Transverse colon (tissue), 4 donors: ENCODE data around the gene SDC3. TPM values are rescaled to one million over a fixed set of nuclear protein-coding genes. Genes with fewer than 3 reads are reported as not detected.

Experiments
- DNase-seq: peaks from one replicate; pipeline ENCODE4 v3.0.0-alpha.2; 2019
- H3K27ac ChIP-seq, 4 donors: fragments of 200-600 bp; sonication (generic); 2 replicates each; pipeline ENCODE4 v1.5.1; 2016 to 2018; ENCODE audit warnings: inconsistent platforms in 4 of 4
- H3K27me3 ChIP-seq: fragments of 200-600 bp; sonication (generic); 2 replicates; pipeline ENCODE4 v1.5.1; 2017; ENCODE audit warnings: inconsistent platforms
- H3K36me3 ChIP-seq, 4 donors: fragments of 200-600 bp; sonication (generic); 2 replicates each; pipeline ENCODE4 v1.5.1; 2017 to 2019; ENCODE audit warnings: inconsistent platforms in 4 of 4
- H3K4me1 ChIP-seq, 4 donors: fragments of 200-600 bp; sonication (generic); 2 replicates each; pipeline ENCODE4 v1.5.1; 2017 to 2020; ENCODE audit warnings: inconsistent platforms in 4 of 4
- H3K4me3 ChIP-seq, 4 donors: fragments of 200-600 bp; sonication (generic); 1 replicate in 1 of 4; 2 replicates in 3 of 4; pipeline versions ENCODE4 v1.5.1 to v1.6.1; 2017 to 2019; ENCODE audit warnings: inconsistent platforms in 4 of 4
- H3K9me3 ChIP-seq, 2 donors: fragments of 200-600 bp; sonication (generic); 2 replicates each; pipeline ENCODE4 v1.5.1; 2017 to 2019; ENCODE audit warnings: inconsistent platforms in 2 of 2
- EP300 ChIP-seq: sonication (generic); formaldehyde crosslinking; IDR thresholded peaks from one replicate; pipeline ENCODE4 v1.6.1; 2017; ENCODE audit warnings: antibody characterized with exemption, low read depth
- POLR2A ChIP-seq: fragments of 450-650 bp; IDR thresholded peaks from one replicate; pipeline ENCODE4 v1.6.1; 2016; ENCODE audit warnings: antibody characterized with exemption, mild to moderate bottlenecking, moderate library complexity
- POLR2AphosphoS5 ChIP-seq, 3 donors: sonication (generic); formaldehyde crosslinking; IDR thresholded peaks; one replicate each; pipeline ENCODE4 v1.6.1; 2016; ENCODE audit warnings: antibody characterized with exemption in 3 of 3
- WGBS, 2 donors: methylation state at CpG; one replicate each; pipeline ENCODE4 v1.1.5; 2018; ENCODE audit warnings: low coverage in 1 of 2; 5-methylcytosine and 5-hydroxymethylcytosine counted together
- in situ Hi-C, 4 donors: fragments of 200-750 bp; cut with MboI; loops; one replicate each; pipeline versions ENCODE4 v1.15.0 to v1.15.1; 2017; ENCODE audit warnings: low sequenced_read_pairs in 3 of 4, low pct_ligation_motif_present in 1 of 4, low pct_unique_long_range_greater_than_20kb in 1 of 4
- intact Hi-C: fragments of 100-400 bp; cut with DNase I; formaldehyde crosslinking; loops from one replicate; pipeline ENCODE4 v1.15.1; 2023; ENCODE audit warnings: low total_unique reads
- small RNA-seq, 4 donors: library from RNA; depleted of rRNA; stranded (forward); fragments of <200 nt; gene quantifications; one replicate each; pipeline ENCODE3, GENCODE V24; 2016
- total RNA-seq, 4 donors: library from RNA; depleted of rRNA; stranded (reverse); fragments of >200 nt; gene quantifications; one replicate each; pipeline ENCODE4 v1.1.0, GENCODE V29; 2016
- TF ChIP-seq, protein P1 (sequence below), 5 experiments: fragments of 200-600 bp in 3 of 5; fragments of 450-650 bp in 2 of 5; sonication (generic) in 3 of 5; IDR thresholded peaks; 1 replicate in 2 of 5; 2 replicates in 3 of 5; pipeline ENCODE4 v1.5.1; 2016 to 2017; ENCODE audit warnings: antibody characterized with exemption in 5 of 5, inconsistent platforms in 3 of 5, mild to moderate bottlenecking in 2 of 5, moderate library complexity in 1 of 5

The SDC3 gene
- total RNA-seq, 4 donors from 2014 or later, result 7.9 to 35.4 (median 10.1) TPM

DNA sequence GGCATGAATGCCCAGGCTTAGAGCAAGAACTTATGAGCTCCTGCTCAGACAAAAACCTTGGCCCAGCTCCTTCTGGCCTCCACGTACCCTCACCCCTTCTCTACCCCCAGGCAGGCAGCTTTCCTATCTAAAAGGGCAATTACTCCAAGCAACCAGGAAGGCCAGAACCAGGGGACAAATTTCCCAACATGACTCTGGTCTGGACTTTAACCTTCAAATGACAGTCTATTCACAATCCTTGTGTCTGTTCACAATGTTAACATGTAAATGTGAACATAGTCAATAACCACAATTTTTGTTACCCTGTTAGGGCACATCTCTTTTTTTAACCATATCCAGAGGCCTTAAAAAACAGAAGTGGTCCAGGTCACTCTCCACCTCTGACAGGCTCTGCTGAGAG lies 86.6 kb downstream of the SDC3 start:
- Histone ChIP-seq H3K4me1 (peaks cover 14 to 39% (median 24%) of the 10 kb centered on the region in 4 donors), H3K27me3 (peaks cover 2% of the 10 kb centered on the region), H3K36me3 (no peaks in the 10 kb centered on the region), H3K9me3 (no peaks in the 10 kb centered on the region), H3K4me3 (no peak overlapping the region), H3K27ac (peak overlapping the region; percentile 37 to 90 (median 64))
- TF ChIP-seq POLR2AphosphoS5 (IDR thresholded peaks at IDR 0.05) (no peak), EP300 (no peak), POLR2A (no peak)
- TF ChIP-seq, protein P1, sequence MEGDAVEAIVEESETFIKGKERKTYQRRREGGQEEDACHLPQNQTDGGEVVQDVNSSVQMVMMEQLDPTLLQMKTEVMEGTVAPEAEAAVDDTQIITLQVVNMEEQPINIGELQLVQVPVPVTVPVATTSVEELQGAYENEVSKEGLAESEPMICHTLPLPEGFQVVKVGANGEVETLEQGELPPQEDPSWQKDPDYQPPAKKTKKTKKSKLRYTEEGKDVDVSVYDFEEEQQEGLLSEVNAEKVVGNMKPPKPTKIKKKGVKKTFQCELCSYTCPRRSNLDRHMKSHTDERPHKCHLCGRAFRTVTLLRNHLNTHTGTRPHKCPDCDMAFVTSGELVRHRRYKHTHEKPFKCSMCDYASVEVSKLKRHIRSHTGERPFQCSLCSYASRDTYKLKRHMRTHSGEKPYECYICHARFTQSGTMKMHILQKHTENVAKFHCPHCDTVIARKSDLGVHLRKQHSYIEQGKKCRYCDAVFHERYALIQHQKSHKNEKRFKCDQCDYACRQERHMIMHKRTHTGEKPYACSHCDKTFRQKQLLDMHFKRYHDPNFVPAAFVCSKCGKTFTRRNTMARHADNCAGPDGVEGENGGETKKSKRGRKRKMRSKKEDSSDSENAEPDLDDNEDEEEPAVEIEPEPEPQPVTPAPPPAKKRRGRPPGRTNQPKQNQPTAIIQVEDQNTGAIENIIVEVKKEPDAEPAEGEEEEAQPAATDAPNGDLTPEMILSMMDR (IDR thresholded peaks at IDR 0.05), result no peak
- in situ Hi-C loops, result no loop called here
- intact Hi-C loops, result no loop called here
- DNase-seq, result no peak
- WGBS, 2 donors, result 56% methylated on average over 1 of the region's 1 CpG; no CpG with 5 or more reads in 1 of the 2 donors

DNA sequence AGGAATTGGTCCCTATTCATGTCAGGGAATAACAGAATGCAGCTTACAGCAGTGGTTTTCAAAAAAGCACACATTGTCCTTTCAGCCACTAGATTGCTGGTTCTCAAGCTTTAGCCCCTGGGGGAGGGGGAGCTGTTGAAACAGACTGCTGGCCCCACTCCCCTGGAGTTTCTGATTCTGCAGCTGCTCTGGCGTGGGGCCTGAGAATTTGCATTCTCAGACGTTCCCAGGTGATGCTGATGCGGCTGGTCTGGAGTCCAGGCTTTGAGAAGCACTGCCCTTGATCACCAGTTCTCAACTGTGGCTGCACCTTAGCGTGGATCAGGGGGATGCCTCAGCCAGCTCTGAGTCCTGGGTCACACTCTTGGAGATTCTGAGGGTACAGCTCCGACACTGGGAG lies 88.3 kb downstream of the SDC3 start:
- no peaks in the 10 kb centered on the region for H3K36me3 ChIP-seq
- no peaks in the 10 kb centered on the region for H3K9me3 ChIP-seq
- H3K27ac ChIP-seq, result peak overlapping the region; percentile 44 to 90 (median 81)
- no peak for TF ChIP-seq EP300
- TF ChIP-seq POLR2AphosphoS5 (IDR thresholded peaks at IDR 0.05), result no peak
- TF ChIP-seq POLR2A, result no peak
- TF ChIP-seq, protein P1 (IDR thresholded peaks at IDR 0.05), result no peak
- DNase-seq, result no peak
- 59% methylated on average over 5 of the region's 5 CpGs; no CpG with 5 or more reads in 1 of the 2 donors for WGBS, 2 donors
- intact Hi-C loops (no loop called here), in situ Hi-C loops (no loop called here)
- peaks cover 6% of the 10 kb centered on the region for H3K27me3 ChIP-seq
- no peak overlapping the region for H3K4me3 ChIP-seq
- peaks cover 25 to 51% (median 28%) of the 10 kb centered on the region in 4 donors for H3K4me1 ChIP-seq

Small RNA genes within 50 kb of the gene (small RNA-seq; reads per million reads assigned to genes)
- 0 reads per million in 4 donors for gene RN7SKP91
- gene RN7SL371P, result 0 reads per million in 4 donors

Other genes starting within 250 kb of the SDC3 start
- gene MATN1, start 185.2 kb downstream of the SDC3 start, total RNA-seq, result not detected
- gene LAPTM5, start 151.0 kb downstream of the SDC3 start, total RNA-seq, result 10 to 100 TPM in 3 of 4 donors, 1 to 10 TPM in 1; 5.2 to 66.6 (median 34.5) TPM
- 100 to 1,000 TPM in 1 of 4 donors, 10 to 100 TPM in 3; 73.6 to 201 (median 78.5) TPM for gene PUM1, start 157.0 kb upstream of the SDC3 start, total RNA-seq